Left ventricle myocardium inferior (tissue), 1 donor: Measurements from ENCODE around the gene P2RX2. TPM values are rescaled to one million over a fixed set of nuclear protein-coding genes. Genes with fewer than 3 reads are reported as not detected.

Source experiments
- DNase-seq: peaks from one replicate; pipeline ENCODE4 v3.0.0-alpha.2; 2020
- H3K27ac ChIP-seq: fragments of 200-600 bp; replicated peaks from 2 replicates; pipeline ENCODE4 v1.8.0; 2021
- H3K27me3 ChIP-seq: fragments of 200-600 bp; 2 replicates; pipeline ENCODE4 v1.8.0; 2021; ENCODE audit warnings: low read depth
- H3K36me3 ChIP-seq: fragments of 200-600 bp; 2 replicates; pipeline ENCODE4 v1.8.0; 2021
- H3K4me1 ChIP-seq: fragments of 200-600 bp; 2 replicates; pipeline ENCODE4 v1.8.0; 2021
- H3K4me3 ChIP-seq: fragments of 200-600 bp; 2 replicates; pipeline ENCODE4 v1.8.0; 2021; ENCODE audit warnings: mild to moderate bottlenecking, moderate library complexity
- H3K9me3 ChIP-seq: fragments of 200-600 bp; replicated peaks from 2 replicates; pipeline ENCODE4 v1.8.0; 2021
- intact Hi-C: fragments of 100-400 bp; cut with micrococcal nuclease; formaldehyde crosslinking; loops from one replicate; pipeline ENCODE4 v1.11.0; 2022
- total RNA-seq: library from RNA; stranded (reverse); fragmentation: NEBNext Ultra II Directional; extraction: Animal tissue kit (Norgen Biotek cat#: 25700); gene quantifications from one replicate; pipeline ENCODE4 v1.2.1, GENCODE V29; 2021
- TF ChIP-seq, protein P1 (sequence below): fragments of 200-600 bp; IDR thresholded peaks from 2 replicates; pipeline ENCODE4 v1.8.0; 2021; ENCODE audit warnings: antibody characterized with exemption, mild to moderate bottlenecking, borderline replicate concordance
- donor health status: DM: no; HTN: yes; CAD: no; lungs with severe emphysema.

The P2RX2 gene
- total RNA-seq, 1 donor from 2014 or later, result not detected

DNA sequence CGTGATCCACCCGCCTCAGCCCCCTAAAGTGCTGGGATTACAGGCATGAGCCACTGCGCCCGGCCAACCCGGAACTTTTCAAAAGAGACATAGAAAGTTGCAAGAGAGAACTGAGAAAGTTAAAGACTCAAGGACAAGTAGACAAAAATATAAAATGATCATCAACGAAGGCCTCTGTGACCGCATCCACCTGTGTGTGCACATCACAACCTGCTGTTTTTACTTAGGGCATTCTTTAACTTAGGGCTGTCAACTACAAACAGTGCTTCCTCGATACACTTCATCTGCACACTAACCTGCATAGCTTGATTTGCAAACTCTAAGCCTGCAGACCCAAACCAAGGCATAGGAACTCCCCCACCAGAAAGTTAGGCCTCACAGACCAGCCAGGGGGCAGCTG, 14.8 kb downstream of the P2RX2 start:
- Histone ChIP-seq H3K27me3 (no peaks in the 10 kb centered on the region), H3K27ac (no peak overlapping the region), H3K4me1 (no peaks in the 10 kb centered on the region), H3K4me3 (no peak overlapping the region), H3K9me3 (no peaks in the 10 kb centered on the region), H3K36me3 (peaks cover 83% of the 10 kb centered on the region)
- no peak for DNase-seq
- TF ChIP-seq, protein P1, sequence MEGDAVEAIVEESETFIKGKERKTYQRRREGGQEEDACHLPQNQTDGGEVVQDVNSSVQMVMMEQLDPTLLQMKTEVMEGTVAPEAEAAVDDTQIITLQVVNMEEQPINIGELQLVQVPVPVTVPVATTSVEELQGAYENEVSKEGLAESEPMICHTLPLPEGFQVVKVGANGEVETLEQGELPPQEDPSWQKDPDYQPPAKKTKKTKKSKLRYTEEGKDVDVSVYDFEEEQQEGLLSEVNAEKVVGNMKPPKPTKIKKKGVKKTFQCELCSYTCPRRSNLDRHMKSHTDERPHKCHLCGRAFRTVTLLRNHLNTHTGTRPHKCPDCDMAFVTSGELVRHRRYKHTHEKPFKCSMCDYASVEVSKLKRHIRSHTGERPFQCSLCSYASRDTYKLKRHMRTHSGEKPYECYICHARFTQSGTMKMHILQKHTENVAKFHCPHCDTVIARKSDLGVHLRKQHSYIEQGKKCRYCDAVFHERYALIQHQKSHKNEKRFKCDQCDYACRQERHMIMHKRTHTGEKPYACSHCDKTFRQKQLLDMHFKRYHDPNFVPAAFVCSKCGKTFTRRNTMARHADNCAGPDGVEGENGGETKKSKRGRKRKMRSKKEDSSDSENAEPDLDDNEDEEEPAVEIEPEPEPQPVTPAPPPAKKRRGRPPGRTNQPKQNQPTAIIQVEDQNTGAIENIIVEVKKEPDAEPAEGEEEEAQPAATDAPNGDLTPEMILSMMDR, result no peak
- intact Hi-C loops, result no loop called here

DNA sequence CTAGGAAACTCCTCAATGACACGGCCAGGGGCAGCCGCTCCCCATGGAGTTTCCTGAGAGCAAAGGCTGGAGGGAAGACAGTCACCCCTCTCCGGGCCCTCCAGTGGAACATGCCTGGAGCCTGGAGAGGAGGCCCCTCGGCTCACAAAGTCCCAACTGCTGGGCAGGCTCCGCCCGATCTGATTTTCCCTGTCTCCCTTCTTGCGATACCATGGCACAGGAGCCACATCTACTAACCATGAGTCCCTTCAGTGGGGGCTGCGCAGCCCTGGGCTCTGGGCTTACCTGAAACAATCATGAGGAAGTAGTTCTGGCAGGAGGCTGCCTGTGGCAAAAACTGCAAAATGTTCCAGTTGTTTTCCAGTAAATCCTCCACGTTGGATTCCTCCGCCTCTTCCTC, 15.3 kb downstream of the P2RX2 start:
- H3K36me3 ChIP-seq, result peaks cover 85% of the 10 kb centered on the region
- intact Hi-C loops, result no loop called here
- no peaks in the 10 kb centered on the region for H3K4me1 ChIP-seq
- H3K27ac ChIP-seq, result no peak overlapping the region
- no peaks in the 10 kb centered on the region for H3K27me3 ChIP-seq
- no peaks in the 10 kb centered on the region for H3K9me3 ChIP-seq
- DNase-seq, result no peak
- H3K4me3 ChIP-seq, result no peak overlapping the region
- TF ChIP-seq, protein P1, result no peak

DNA sequence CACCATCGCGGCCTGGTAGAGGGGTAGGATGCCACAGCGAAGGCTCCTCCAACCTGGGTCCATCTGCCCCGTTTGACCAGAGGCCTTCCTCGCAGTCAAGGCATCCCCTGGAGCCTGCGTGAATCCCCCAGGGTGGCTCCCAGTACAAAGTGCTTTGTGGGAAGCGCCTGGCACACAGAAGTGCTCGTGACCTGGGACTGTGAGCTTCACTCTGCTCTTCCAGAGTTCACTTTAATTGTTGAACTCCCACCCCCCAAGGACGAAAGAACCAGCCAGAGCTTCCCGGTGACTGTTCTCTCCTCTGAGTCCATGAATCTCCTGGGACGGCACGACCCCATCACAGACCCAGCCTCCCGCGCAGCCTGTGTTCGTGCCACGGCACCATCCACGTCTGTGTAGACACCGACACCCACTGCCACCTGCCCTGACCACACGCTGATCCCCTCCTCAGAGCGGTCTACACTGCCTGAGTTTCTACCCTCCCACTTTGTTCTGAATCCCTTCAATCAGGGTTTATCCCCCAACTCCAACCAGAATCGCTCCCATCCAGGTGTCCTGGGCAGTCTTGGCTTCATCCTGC, 15.9 kb downstream of the P2RX2 start:
- H3K36me3 ChIP-seq, result peaks cover 79% of the 10 kb centered on the region

DNA sequence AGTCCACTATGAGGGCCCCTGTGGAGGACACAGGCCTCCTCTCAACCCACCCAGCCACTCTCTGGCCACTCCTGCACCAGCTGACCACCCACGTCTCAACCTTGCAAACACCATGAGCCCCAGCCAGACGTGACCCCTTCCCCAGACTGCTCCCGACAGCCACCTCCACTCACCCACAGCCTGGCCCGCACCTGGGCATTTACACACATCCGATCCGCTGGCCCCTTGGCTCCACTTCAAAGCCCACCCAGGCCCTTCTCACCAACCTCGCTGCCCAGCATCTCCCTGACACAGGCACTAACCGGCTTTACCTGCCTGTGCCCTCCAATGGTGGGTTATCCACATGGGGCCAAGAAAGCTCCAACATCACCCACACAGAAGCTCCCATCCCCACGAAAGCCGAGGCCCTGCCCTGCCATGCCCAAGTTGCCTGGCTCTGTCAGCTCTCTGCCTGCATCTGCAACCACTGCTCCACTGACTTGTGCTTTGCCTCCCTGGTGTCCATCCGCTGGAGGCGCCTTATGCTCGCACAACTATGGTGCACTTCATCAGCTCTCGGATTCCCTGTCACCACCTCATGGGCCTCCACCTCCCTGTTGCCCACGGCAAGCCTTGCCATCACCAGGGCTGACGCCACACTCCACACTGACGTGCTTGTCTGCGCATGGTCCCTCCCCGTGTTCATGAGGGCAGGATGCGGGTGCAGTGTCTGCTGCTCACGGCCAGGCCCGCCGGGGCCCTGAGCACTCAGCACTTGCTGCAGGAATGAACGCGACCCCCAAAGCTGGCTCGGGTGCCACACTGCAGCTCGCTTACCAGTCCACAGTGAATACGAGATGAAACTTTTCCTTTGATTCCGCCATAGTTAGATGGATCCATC, 16.7 kb downstream of the P2RX2 start:
- no peak for DNase-seq
- no peaks in the 10 kb centered on the region for H3K4me1 ChIP-seq
- H3K27me3 ChIP-seq, result no peaks in the 10 kb centered on the region
- H3K4me3 ChIP-seq, result no peak overlapping the region
- TF ChIP-seq, protein P1, result no peak
- peaks cover 77% of the 10 kb centered on the region for H3K36me3 ChIP-seq
- H3K9me3 ChIP-seq, result no peaks in the 10 kb centered on the region
- no peak overlapping the region for H3K27ac ChIP-seq
- intact Hi-C loops, result no loop called here

More for the DNA sequence above, 15.9 kb downstream of the P2RX2 start:
- Histone ChIP-seq H3K27me3 (no peaks in the 10 kb centered on the region), H3K9me3 (no peaks in the 10 kb centered on the region), H3K27ac (no peak overlapping the region), H3K4me1 (no peaks in the 10 kb centered on the region), H3K4me3 (no peak overlapping the region)
- TF ChIP-seq, protein P1, result no peak
- DNase-seq, result no peak
- intact Hi-C loops, result no loop called here

DNA sequence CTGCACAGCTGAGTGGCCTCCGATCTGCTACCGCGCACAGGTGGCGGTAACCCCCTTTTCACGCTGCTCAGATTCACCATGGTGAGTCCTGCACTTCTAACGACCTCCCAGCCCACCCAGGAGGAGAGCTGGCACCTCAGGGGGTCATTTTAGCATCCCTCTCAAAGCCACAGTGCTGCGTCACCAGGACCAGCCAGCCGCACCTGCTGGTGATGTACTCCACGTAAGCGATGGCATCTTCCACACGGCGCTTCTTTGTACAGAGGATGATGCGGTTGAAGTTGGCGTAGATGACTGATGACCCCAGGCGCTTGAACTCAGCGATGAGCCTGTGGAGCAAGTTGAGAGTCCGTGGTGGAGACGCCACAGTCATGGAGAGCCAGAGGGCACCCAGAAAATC, 19.2 kb downstream of the P2RX2 start:
- peaks cover 79% of the 10 kb centered on the region for H3K36me3 ChIP-seq

More for the DNA sequence above, 19.2 kb downstream of the P2RX2 start:
- H3K27ac ChIP-seq, result no peak overlapping the region
- H3K4me3 ChIP-seq, result no peak overlapping the region
- H3K27me3 ChIP-seq, result no peaks in the 10 kb centered on the region
- no peaks in the 10 kb centered on the region for H3K9me3 ChIP-seq
- TF ChIP-seq, protein P1, result no peak
- intact Hi-C loops, result no loop called here
- DNase-seq, result no peak
- no peaks in the 10 kb centered on the region for H3K4me1 ChIP-seq
